Measurements from ENCODE around the gene SELENOH. TPM values are rescaled to one million over a fixed set of nuclear protein-coding genes. Genes with fewer than 3 reads are reported as not detected.
A peak's percentile ranks its signal among the peaks of the same experiment; 100 is the strongest.

The SELENOH gene
- total and polyA plus RNA-seq, 9 of the 15 experiments (the other 6 are each of a cell fraction or from before 2014, with no cell fraction given): 16.6 to 299 (median 118) TPM

DNA sequence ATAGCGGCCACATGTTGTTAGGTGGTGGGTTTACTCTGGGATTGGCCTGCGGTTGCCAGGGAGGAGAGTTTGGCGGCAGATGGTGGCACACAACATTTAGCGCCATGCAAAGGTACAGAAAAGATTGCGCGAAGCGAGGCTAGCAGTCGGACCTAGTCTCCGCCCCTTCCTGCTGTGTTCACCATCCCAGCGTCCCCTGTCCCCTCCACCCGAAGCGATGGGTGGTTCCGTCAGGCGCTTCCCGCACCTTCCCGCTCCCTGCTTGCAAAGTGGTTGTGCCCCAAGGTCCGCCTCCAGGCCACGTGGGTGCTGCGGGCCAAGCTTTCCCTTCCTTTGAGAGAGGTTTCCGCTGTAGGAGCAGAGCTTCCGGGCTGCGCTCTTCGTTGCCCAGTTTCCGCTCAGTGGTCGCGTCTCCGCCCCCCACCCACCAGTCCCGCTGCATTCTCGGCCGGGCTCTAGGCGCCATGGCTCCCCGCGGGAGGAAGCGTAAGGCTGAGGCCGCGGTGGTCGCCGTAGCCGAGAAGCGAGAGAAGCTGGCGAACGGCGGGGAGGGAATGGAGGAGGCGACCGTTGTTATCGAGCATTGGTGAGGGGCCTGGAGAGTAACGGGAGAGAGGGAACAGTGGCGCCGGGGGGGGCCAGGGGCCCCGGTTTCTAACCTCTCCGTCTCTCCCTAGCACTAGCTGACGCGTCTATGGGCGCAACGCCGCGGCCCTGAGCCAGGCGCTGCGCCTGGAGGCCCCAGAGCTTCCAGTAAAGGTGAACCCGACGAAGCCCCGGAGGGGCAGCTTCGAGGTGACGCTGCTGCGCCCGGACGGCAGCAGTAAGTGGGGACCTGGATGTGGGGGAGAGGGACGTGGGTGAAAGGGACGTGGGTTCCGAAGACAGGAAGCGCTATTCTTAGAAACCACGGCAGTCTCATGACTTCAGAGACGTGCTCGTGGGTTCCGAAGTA, at the start of gene SELENOH (continued):
- TF ChIP-seq FOXK2 (conservative IDR thresholded peaks at IDR 0.05 in 1 of 2, IDR thresholded peaks at IDR 0.05 in 1 of 2; ENCODE audit: low read depth in 2 of 2): peak; percentile 94 to 98
- TF ChIP-seq ZSCAN29 (IDR thresholded peaks at IDR 0.05): no peak
- no peak for TF ChIP-seq TSC22D4 (tag; IDR thresholded peaks at IDR 0.05)
- TF ChIP-seq, protein P1, sequence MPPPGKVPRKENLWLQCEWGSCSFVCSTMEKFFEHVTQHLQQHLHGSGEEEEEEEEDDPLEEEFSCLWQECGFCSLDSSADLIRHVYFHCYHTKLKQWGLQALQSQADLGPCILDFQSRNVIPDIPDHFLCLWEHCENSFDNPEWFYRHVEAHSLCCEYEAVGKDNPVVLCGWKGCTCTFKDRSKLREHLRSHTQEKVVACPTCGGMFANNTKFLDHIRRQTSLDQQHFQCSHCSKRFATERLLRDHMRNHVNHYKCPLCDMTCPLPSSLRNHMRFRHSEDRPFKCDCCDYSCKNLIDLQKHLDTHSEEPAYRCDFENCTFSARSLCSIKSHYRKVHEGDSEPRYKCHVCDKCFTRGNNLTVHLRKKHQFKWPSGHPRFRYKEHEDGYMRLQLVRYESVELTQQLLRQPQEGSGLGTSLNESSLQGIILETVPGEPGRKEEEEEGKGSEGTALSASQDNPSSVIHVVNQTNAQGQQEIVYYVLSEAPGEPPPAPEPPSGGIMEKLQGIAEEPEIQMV (tag; conservative IDR thresholded peaks at IDR 0.05; ENCODE audit: low read depth): peak; percentile 90
- TF ChIP-seq ZBED1 (IDR thresholded peaks at IDR 0.05): 0 out of 2 replicates have a peak, but pooled peaks have one; percentile 76
- no peak for TF ChIP-seq SIRT6 (IDR thresholded peaks at IDR 0.05; ENCODE audit: low read depth, low read length)
- no peak for TF ChIP-seq NR3C1 (CRISPR knock-in tag; IDR thresholded peaks at IDR 0.05)
- TF ChIP-seq ZC3H8 (IDR thresholded peaks at IDR 0.05): no peak
- peak; percentile 90 for TF ChIP-seq SIN3B (IDR thresholded peaks at IDR 0.05; ENCODE audit: low read depth)
- TF ChIP-seq MECOM (CRISPR knock-in tag; IDR thresholded peaks at IDR 0.05): no peak
- 0 out of 2 replicates have a peak, but pooled peaks have one; percentile 32 for TF ChIP-seq CC2D1A (IDR thresholded peaks at IDR 0.05)
- TF ChIP-seq PHF21A (IDR thresholded peaks at IDR 0.05; ENCODE audit: borderline replicate concordance, low read depth): no peak
- TF ChIP-seq, protein P2, sequence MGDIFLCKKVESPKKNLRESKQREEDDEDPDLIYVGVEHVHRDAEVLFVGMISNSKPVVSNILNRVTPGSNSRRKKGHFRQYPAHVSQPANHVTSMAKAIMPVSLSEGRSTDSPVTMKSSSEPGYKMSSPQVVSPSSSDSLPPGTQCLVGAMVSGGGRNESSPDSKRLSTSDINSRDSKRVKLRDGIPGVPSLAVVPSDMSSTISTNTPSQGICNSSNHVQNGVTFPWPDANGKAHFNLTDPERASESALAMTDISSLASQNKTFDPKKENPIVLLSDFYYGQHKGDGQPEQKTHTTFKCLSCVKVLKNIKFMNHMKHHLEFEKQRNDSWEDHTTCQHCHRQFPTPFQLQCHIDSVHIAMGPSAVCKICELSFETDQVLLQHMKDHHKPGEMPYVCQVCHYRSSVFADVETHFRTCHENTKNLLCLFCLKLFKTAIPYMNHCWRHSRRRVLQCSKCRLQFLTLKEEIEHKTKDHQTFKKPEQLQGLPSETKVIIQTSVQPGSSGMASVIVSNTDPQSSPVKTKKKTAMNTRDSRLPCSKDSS (IDR thresholded peaks at IDR 0.05; ENCODE audit: low read depth, partially characterized antibody): no peak
- TF ChIP-seq, protein P3, sequence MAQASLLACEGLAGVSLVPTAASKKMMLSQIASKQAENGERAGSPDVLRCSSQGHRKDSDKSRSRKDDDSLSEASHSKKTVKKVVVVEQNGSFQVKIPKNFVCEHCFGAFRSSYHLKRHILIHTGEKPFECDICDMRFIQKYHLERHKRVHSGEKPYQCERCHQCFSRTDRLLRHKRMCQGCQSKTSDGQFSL (CRISPR knock-in tag; IDR thresholded peaks at IDR 0.05): peak; percentile 78
- TF ChIP-seq, protein P3 (tag; IDR thresholded peaks at IDR 0.05): no peak
- peak; percentile 82 for TF ChIP-seq EGR1 (conservative IDR thresholded peaks at IDR 0.05)
- TF ChIP-seq HDAC2 (IDR thresholded peaks at IDR 0.05): peak; percentile 57
- peak; percentile 99 for TF ChIP-seq POLR2G (IDR thresholded peaks at IDR 0.05; ENCODE audit: low read depth, low read length)
- TF ChIP-seq NFIC (IDR thresholded peaks at IDR 0.05): peak; percentile 74
- TF ChIP-seq, protein P4, sequence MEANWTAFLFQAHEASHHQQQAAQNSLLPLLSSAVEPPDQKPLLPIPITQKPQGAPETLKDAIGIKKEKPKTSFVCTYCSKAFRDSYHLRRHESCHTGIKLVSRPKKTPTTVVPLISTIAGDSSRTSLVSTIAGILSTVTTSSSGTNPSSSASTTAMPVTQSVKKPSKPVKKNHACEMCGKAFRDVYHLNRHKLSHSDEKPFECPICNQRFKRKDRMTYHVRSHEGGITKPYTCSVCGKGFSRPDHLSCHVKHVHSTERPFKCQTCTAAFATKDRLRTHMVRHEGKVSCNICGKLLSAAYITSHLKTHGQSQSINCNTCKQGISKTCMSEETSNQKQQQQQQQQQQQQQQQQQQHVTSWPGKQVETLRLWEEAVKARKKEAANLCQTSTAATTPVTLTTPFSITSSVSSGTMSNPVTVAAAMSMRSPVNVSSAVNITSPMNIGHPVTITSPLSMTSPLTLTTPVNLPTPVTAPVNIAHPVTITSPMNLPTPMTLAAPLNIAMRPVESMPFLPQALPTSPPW (CRISPR knock-in tag; IDR thresholded peaks at IDR 0.05): peak; percentile 70
- TF ChIP-seq, protein P5, sequence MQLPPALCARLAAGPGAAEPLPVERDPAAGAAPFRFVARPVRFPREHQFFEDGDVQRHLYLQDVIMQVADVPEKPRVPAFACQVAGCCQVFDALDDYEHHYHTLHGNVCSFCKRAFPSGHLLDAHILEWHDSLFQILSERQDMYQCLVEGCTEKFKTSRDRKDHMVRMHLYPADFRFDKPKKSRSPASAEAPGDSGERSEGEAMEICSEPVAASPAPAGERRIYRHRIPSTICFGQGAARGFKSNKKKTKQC (CRISPR knock-in tag; IDR thresholded peaks at IDR 0.05): no peak; the same call in 1 of the 2 replicates
- no peak for TF ChIP-seq POU5F1 (IDR thresholded peaks at IDR 0.05; ENCODE audit: borderline replicate concordance, low read depth, low read length, partially characterized antibody)
- TF ChIP-seq CEBPB (tag; IDR thresholded peaks at IDR 0.05): peak; percentile 50

Measured in K562 (cell line).